ENCODE measurements around the gene SYT8. TPM values are rescaled to one million over a fixed set of nuclear protein-coding genes. Genes with fewer than 3 reads are reported as not detected.
A peak's percentile ranks its signal among the peaks of the same experiment; 100 is the strongest.

Gene SYT8
- total RNA-seq, 1 donor from 2014 or later: 12.5 TPM

DNA sequence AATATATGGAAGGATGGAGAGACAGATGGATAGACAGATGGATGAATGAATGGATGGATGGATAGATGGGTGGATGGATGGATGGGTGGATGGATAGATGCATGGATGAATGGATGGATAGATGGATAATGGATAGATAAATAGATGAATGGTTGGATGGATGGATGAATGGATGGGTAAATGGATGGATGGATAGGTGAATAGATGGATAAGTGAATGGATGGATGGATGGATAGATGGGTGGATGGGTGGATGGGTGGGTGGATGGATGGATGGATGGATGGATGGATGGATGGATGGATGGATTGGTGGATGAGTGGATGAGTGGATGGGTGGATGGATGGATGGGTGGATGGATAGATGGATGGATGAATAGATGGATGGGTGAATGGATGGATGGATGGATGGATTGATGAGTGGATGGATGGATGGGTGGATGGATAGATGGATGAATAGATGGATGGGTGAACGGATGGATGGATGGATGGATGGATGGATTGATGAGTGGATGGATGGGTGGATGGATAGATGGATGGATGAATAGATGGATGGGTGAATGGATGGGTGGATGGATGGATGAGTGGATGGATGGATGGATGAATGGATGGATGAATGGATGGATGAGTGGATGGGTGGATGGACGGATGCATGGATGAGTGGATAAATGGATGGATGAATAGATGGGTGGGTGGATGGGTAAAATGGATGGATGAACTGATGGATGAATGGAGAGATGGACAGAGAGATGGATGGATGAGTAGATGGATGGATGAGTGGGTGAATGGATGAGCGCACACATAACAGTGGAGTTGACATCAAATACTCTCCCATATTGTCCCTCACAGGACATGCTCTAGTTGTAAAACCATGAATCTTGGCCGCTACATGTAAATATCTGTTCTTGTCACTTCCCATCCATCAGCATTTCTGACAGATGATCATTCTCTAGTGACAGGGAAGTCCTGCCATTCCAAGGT is 26.9 kb downstream of the SYT8 start:
- no peak for ATAC-seq
- TF ChIP-seq, protein P1, sequence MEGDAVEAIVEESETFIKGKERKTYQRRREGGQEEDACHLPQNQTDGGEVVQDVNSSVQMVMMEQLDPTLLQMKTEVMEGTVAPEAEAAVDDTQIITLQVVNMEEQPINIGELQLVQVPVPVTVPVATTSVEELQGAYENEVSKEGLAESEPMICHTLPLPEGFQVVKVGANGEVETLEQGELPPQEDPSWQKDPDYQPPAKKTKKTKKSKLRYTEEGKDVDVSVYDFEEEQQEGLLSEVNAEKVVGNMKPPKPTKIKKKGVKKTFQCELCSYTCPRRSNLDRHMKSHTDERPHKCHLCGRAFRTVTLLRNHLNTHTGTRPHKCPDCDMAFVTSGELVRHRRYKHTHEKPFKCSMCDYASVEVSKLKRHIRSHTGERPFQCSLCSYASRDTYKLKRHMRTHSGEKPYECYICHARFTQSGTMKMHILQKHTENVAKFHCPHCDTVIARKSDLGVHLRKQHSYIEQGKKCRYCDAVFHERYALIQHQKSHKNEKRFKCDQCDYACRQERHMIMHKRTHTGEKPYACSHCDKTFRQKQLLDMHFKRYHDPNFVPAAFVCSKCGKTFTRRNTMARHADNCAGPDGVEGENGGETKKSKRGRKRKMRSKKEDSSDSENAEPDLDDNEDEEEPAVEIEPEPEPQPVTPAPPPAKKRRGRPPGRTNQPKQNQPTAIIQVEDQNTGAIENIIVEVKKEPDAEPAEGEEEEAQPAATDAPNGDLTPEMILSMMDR (IDR thresholded peaks at IDR 0.05): no peak
- Histone ChIP-seq H3K4me1 (peaks cover 18% of the 10 kb centered on the region), H3K27ac (no peak overlapping the region), H3K4me3 (no peak overlapping the region), H3K36me3 (no peaks in the 10 kb centered on the region), H3K9me3 (no peaks in the 10 kb centered on the region), H3K27me3 (no peaks in the 10 kb centered on the region)
- intact Hi-C loops (cut with DNase I): no loop called here
- DNase-seq: no peak

DNA sequence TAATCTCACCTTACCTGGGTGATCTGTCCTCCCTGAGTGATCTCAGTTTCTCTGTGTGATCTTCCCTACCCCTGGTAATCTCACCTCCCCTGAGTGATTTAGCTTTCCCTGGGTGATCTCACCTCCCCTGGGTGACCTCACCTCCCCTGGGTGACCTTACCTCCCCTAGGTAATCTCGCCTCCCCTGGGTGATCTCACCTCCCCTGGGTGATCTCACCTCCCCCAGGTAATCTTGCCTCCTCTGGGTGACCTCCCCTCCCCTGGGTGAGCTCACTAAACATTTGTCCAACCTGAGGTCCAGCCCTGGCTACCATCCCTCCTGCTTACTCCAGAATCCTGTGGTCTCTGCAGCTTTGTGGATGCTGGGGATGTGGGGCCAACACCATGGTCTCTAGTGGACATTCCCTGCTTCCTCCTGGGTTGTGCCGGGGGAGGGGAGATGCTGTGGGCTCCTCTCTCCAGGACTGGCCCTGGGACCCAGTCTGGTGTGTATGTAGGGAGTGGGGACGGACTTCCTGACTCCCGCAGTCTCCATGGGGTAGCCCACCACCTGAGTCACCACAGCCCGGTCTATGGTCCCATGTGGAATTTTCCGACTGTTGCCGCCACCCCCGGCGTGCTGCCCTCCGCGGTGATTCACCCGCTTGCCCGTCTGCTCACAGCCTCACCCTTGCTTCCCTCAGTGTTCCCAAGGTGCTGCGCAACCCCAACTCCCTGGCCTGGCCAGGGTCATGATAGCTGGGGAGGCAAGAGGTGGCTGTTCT is 28.0 kb downstream of the SYT8 start:
- Histone ChIP-seq H3K4me3 (no peak overlapping the region), H3K36me3 (no peaks in the 10 kb centered on the region), H3K9me3 (no peaks in the 10 kb centered on the region), H3K27ac (no peak overlapping the region), H3K27me3 (no peaks in the 10 kb centered on the region), H3K4me1 (peaks cover 18% of the 10 kb centered on the region)
- ATAC-seq (peak; percentile 1), DNase-seq (no peak)
- intact Hi-C loops (cut with DNase I): no loop called here
- TF ChIP-seq, protein P1 (IDR thresholded peaks at IDR 0.05): no peak

DNA sequence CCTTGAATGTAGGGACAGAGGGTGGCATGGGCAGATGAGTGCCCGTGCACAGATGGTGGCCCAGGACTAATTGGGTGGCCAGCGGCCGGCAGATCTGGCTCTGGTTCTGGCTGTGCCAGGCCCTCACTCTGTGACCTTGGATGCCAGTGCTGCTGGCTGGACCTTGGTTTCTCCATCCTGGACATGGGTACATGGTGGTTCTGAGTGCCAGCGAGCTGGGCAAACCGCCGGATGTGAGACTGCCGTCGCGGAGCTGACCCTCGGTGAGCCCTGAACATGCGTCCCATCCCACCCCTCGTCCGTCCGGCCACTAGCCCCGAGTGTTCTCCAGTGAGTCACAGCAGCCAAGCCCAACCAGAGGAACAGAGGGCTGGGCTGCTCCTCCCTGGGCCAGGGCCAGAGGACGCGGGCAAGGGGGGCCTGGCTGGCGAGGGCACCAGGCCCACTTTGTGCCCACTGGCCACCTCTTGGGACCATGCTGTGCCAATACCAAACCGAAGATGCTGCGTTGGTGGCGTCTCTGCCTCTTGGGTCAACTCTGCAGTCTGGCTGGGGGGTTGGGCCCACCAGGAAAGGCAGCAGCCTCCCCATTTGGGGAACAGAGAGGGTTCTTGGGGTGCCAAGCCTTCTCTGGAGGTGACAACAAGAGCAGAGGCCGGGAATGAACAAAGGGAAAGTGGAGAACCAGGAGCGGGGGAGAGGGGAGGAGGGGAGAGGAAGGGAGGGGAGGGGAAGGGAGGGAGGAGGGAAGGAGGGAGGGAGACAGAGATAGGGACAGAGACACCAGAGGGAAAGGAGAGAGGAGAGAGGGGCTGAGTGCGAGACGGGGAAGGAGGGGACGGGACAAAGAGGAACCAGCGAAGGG is 28.8 kb downstream of the SYT8 start:
- intact Hi-C loops (cut with DNase I): no loop called here
- H3K9me3 ChIP-seq: no peaks in the 10 kb centered on the region
- TF ChIP-seq, protein P1 (IDR thresholded peaks at IDR 0.05): no peak
- peaks cover 2% of the 10 kb centered on the region for H3K27me3 ChIP-seq
- H3K27ac ChIP-seq: no peak overlapping the region
- DNase-seq (peak; percentile 82), ATAC-seq (peak; percentile 88)
- peaks cover 18% of the 10 kb centered on the region for H3K4me1 ChIP-seq
- no peak overlapping the region for H3K4me3 ChIP-seq
- H3K36me3 ChIP-seq: no peaks in the 10 kb centered on the region

DNA sequence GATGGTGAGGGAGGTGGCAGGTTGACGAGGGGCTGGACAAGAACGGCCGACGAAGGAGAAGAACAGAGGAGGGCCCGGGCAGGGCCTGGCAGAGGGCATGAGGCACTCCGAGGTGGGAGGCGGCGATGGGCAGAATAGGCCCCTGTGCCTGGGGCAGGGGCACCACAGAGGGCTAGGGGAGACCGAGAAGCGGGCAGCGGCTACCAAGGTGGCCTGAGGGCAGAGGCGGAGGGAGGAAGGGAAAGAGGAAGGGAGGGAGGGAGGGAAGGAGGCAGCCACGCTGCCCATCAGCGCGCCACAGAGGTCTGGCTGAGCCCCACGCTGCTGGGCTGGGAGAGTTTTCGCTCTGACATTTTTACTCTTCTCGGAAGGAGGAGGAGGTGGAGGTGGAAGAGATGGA is 29.4 kb downstream of the SYT8 start:
- TF ChIP-seq, protein P1 (IDR thresholded peaks at IDR 0.05): no peak
- intact Hi-C loops (cut with DNase I): no loop called here
- H3K4me1 ChIP-seq: peaks cover 18% of the 10 kb centered on the region
- no peak overlapping the region for H3K4me3 ChIP-seq
- peaks cover 8% of the 10 kb centered on the region for H3K27me3 ChIP-seq
- DNase-seq: no peak
- no peak overlapping the region for H3K27ac ChIP-seq
- no peaks in the 10 kb centered on the region for H3K9me3 ChIP-seq
- H3K36me3 ChIP-seq: no peaks in the 10 kb centered on the region
- ATAC-seq: no peak
